Stimulated activated CD4-positive, alpha-beta T cell treated with anti-CD3 and anti-CD28 coated beads, Interleukin-12 subunit alpha, Interleukin-12 subunit beta, amount 100 ng/mL, for 48 hours (primary cell): ENCODE measurements around the gene KCNN3.
A peak's percentile ranks its signal among the peaks of the same experiment; 100 is the strongest.
"Not testable (repeated sequence)": the region's sequence is repeated elsewhere in the genome, so short reads cannot be mapped to it uniquely, and the experiment has no call there.

ENCODE experiments used
- DNase-seq, 3 donors: peaks; one replicate each; pipeline ENCODE4 v3.0.0-alpha.2; 2020; ENCODE audit warnings: low read depth in 2 of 3, low spot score in 1 of 3

The KCNN3 gene

GRCh38 chr1:154710106-154710505 lies 160.0 kb downstream of the KCNN3 start:
- no peak for DNase-seq

- no peak for DNase-seq
Observed at GRCh38 chr1:154707901-154708463, 162.1 kb downstream of the KCNN3 start.

GRCh38 chr1:154706851-154707250 lies 163.2 kb downstream of the KCNN3 start:
- no peak for DNase-seq

GRCh38 chr1:154705544-154705943 lies 164.5 kb downstream of the KCNN3 start:
- no peak for DNase-seq

GRCh38 chr1:154703170-154703569 lies 166.9 kb downstream of the KCNN3 start:
- DNase-seq, result no peak

GRCh38 chr1:154698320-154699096 lies 171.6 kb downstream of the KCNN3 start:
- peak in 1 of 3 donors; percentile 14 for DNase-seq

GRCh38 chr1:154697710-154698109 lies 172.4 kb downstream of the KCNN3 start:
- DNase-seq, result no peak

- DNase-seq, result no peak
Observed at GRCh38 chr1:154696456-154696855, 173.6 kb downstream of the KCNN3 start.

- no peak for DNase-seq
Observed at GRCh38 chr1:154695985-154696384, 174.1 kb downstream of the KCNN3 start.

- no peak for DNase-seq
Observed at GRCh38 chr1:154694995-154695394, 175.1 kb downstream of the KCNN3 start.

GRCh38 chr1:154689083-154689482 lies 181.0 kb downstream of the KCNN3 start:
- DNase-seq, result no peak

GRCh38 chr1:154686507-154686906 lies 183.6 kb downstream of the KCNN3 start:
- no peak for DNase-seq

GRCh38 chr1:154683820-154684219 lies 186.3 kb downstream of the KCNN3 start:
- no peak for DNase-seq

- no peak for DNase-seq
Observed at GRCh38 chr1:154682254-154682653, 187.8 kb downstream of the KCNN3 start.

- DNase-seq, result not testable (repeated sequence)
Observed at GRCh38 chr1:154677844-154678243, 192.2 kb downstream of the KCNN3 start.

GRCh38 chr1:154676847-154677246 lies 193.2 kb downstream of the KCNN3 start:
- not testable (repeated sequence) for DNase-seq

GRCh38 chr1:154674456-154674855 lies 195.6 kb downstream of the KCNN3 start:
- DNase-seq, result not testable (repeated sequence)

- not testable (repeated sequence) for DNase-seq
Observed at GRCh38 chr1:154672245-154672644, 197.8 kb downstream of the KCNN3 start.

- not testable (repeated sequence) for DNase-seq
Observed at GRCh38 chr1:154671412-154671811, 198.7 kb downstream of the KCNN3 start.

GRCh38 chr1:154670310-154671270 lies 199.5 kb downstream of the KCNN3 start:
- not testable (repeated sequence) for DNase-seq

GRCh38 chr1:154669464-154670282 lies 200.4 kb downstream of the KCNN3 start:
- peak; percentile 61 to 72 (median 65) for DNase-seq
